ENCODE data around the gene FUT4. TPM values are rescaled to one million over a fixed set of nuclear protein-coding genes. Genes with fewer than 3 reads are reported as not detected.
A peak's percentile ranks its signal among the peaks of the same experiment; 100 is the strongest.

FUT4 gene, protein sequence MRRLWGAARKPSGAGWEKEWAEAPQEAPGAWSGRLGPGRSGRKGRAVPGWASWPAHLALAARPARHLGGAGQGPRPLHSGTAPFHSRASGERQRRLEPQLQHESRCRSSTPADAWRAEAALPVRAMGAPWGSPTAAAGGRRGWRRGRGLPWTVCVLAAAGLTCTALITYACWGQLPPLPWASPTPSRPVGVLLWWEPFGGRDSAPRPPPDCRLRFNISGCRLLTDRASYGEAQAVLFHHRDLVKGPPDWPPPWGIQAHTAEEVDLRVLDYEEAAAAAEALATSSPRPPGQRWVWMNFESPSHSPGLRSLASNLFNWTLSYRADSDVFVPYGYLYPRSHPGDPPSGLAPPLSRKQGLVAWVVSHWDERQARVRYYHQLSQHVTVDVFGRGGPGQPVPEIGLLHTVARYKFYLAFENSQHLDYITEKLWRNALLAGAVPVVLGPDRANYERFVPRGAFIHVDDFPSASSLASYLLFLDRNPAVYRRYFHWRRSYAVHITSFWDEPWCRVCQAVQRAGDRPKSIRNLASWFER
- total RNA-seq (12.1 and 13.9 TPM in 2 replicates), polyA plus RNA-seq (5.9 and 6.5 TPM in 2 replicates)

DNA sequence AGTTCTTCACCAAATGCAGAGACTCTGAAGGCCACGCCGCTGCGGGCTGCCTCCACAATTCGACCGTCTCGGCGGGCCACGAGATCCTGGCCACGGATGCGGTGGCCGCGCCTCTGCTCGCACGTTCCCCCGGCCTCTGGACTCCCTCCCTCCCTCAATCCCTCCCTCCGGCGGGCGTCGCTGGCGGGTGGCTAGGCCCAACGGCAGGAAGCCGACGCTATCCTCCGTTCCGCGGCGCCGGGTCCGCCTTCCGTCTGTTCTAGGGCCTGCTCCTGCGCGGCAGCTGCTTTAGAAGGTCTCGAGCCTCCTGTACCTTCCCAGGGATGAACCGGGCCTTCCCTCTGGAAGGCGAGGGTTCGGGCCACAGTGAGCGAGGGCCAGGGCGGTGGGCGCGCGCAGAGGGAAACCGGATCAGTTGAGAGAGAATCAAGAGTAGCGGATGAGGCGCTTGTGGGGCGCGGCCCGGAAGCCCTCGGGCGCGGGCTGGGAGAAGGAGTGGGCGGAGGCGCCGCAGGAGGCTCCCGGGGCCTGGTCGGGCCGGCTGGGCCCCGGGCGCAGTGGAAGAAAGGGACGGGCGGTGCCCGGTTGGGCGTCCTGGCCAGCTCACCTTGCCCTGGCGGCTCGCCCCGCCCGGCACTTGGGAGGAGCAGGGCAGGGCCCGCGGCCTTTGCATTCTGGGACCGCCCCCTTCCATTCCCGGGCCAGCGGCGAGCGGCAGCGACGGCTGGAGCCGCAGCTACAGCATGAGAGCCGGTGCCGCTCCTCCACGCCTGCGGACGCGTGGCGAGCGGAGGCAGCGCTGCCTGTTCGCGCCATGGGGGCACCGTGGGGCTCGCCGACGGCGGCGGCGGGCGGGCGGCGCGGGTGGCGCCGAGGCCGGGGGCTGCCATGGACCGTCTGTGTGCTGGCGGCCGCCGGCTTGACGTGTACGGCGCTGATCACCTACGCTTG lies at the start of gene FUT4:
TSS of gene FUT4 (plus strand) at position 227 of the 951 bp plus-strand sequence. CDS start at position 440, 213 bp downstream.
- H4K20me1 ChIP-seq (ENCODE audit: insufficient read depth, poor library complexity, severe bottlenecking): no peaks in the 10 kb centered on the region
- H2AFZ ChIP-seq: peak within 1 kb of the TSS; percentile 43
- no peaks in the 10 kb centered on the region for H3K9me3 ChIP-seq (ENCODE audit: low read depth)
- H3K27me3 ChIP-seq: no peaks in the 10 kb centered on the region
- no peaks in the 10 kb centered on the region for H3K9me2 ChIP-seq (replicated peaks; ENCODE audit: insufficient read depth)
- peaks cover 44% of the 10 kb centered on the region for H3K79me2 ChIP-seq
- H3K36me3 ChIP-seq (replicated peaks; ENCODE audit: insufficient read depth, low read depth): no peaks in the 10 kb centered on the region
- peak within 1 kb of the TSS; percentile 31 for H3K4me3 ChIP-seq
- peak within 1 kb of the TSS; percentile 97 for H3K27ac ChIP-seq
- H3K4me1 ChIP-seq (ENCODE audit: insufficient read depth): peaks cover 23% of the 10 kb centered on the region
- WGBS (ENCODE audit: low lambda C conversion rate, missing lambda C conversion rate): under 1% methylated on average over 67 of the region's 109 CpGs
- TF ChIP-seq, protein P1, sequence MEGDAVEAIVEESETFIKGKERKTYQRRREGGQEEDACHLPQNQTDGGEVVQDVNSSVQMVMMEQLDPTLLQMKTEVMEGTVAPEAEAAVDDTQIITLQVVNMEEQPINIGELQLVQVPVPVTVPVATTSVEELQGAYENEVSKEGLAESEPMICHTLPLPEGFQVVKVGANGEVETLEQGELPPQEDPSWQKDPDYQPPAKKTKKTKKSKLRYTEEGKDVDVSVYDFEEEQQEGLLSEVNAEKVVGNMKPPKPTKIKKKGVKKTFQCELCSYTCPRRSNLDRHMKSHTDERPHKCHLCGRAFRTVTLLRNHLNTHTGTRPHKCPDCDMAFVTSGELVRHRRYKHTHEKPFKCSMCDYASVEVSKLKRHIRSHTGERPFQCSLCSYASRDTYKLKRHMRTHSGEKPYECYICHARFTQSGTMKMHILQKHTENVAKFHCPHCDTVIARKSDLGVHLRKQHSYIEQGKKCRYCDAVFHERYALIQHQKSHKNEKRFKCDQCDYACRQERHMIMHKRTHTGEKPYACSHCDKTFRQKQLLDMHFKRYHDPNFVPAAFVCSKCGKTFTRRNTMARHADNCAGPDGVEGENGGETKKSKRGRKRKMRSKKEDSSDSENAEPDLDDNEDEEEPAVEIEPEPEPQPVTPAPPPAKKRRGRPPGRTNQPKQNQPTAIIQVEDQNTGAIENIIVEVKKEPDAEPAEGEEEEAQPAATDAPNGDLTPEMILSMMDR (IDR thresholded peaks at IDR 0.05; ENCODE audit: poor library complexity): peak; percentile 5
- TF ChIP-seq EZH2 (IDR thresholded peaks at IDR 0.05; ENCODE audit: borderline replicate concordance) (no peak), EZH2phosphoT487 (IDR thresholded peaks at IDR 0.05; ENCODE audit: low read depth, severe bottlenecking, unreplicated experiment) (no peak)
- peak; percentile 95 for DNase-seq (ENCODE audit: low spot score)
- peak within 1 kb of the TSS; percentile 74 for H3K4me2 ChIP-seq

DNA sequence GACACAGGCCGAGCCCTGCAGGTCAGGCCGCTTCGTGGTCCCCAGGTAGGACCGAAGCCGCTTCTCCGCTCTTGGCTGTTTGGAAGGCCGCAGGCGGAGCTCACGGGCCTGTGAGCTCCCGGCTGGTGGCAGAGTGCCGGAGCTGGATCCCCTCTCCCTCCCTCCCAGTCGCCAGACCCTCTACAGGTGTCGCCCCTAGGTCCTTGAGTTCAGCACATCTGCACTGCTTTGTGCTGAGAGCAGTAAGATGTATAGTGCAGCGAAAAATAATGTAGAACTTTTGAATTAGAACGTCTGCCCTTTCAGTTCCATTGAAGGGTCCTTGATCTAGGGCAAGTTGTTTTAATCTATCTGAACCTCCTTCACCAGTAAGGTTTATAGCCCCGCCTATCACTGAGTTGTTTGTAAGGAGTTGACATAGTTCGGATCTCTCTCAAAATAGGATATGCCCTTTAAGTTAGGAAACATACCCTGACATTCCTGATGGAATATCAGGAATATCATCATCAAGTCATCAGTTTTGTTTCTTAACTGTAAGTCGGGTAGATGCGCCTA lies 49.5 kb upstream of the FUT4 start:
- Histone ChIP-seq H3K4me1 (ENCODE audit: insufficient read depth) (peaks cover 8% of the 10 kb centered on the region), H2AFZ (peak overlapping the region; percentile 71), H3K27me3 (no peaks in the 10 kb centered on the region), H3K79me2 (peaks cover 33% of the 10 kb centered on the region), H4K20me1 (ENCODE audit: insufficient read depth, poor library complexity, severe bottlenecking) (no peaks in the 10 kb centered on the region), H3K9me3 (ENCODE audit: low read depth) (no peaks in the 10 kb centered on the region), H3K4me3 (peak overlapping the region; percentile 60), H3K36me3 (replicated peaks; ENCODE audit: insufficient read depth, low read depth) (no peaks in the 10 kb centered on the region), H3K4me2 (peak overlapping the region; percentile 77), H3K27ac (peak overlapping the region; percentile 73), H3K9me2 (replicated peaks; ENCODE audit: insufficient read depth) (no peaks in the 10 kb centered on the region)
- TF ChIP-seq EZH2 (IDR thresholded peaks at IDR 0.05; ENCODE audit: borderline replicate concordance): no peak
- no peak for TF ChIP-seq EZH2phosphoT487 (IDR thresholded peaks at IDR 0.05; ENCODE audit: low read depth, severe bottlenecking, unreplicated experiment)
- TF ChIP-seq, protein P1 (IDR thresholded peaks at IDR 0.05; ENCODE audit: poor library complexity): no peak
- WGBS (ENCODE audit: low lambda C conversion rate, missing lambda C conversion rate): 5% methylated on average over 19 of the region's 19 CpGs
- no peak for DNase-seq (ENCODE audit: low spot score)

DNA sequence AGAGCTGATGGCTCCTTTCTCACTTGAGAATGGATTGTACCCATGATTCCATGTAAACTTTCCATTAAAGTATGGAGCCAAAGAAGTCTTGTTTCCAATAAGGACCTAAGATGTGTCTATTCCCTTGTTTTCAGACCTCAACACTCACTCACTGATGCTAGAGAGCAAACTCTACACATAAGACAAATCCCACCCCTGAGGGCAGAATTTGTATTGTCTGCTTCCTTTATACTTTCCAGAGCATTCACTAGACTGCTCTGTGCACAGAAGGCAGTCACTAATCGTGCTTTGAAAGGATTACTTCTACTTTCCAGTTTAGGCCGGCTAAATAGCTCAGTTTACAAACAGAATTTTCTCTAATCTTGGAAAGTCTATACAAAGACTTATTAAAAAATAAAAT lies 43.5 kb upstream of the FUT4 start:
- H3K4me3 ChIP-seq: no peak overlapping the region
- 78% methylated on average over 2 of the region's 2 CpGs for WGBS (ENCODE audit: low lambda C conversion rate, missing lambda C conversion rate)

More for the DNA sequence above, 43.5 kb upstream of the FUT4 start:
- Histone ChIP-seq H3K4me1 (ENCODE audit: insufficient read depth) (peaks cover under 1% of the 10 kb centered on the region), H4K20me1 (ENCODE audit: insufficient read depth, poor library complexity, severe bottlenecking) (no peaks in the 10 kb centered on the region), H2AFZ (no peak overlapping the region), H3K27me3 (no peaks in the 10 kb centered on the region), H3K9me2 (replicated peaks; ENCODE audit: insufficient read depth) (no peaks in the 10 kb centered on the region), H3K79me2 (peaks cover 1% of the 10 kb centered on the region), H3K36me3 (replicated peaks; ENCODE audit: insufficient read depth, low read depth) (no peaks in the 10 kb centered on the region), H3K27ac (no peak overlapping the region), H3K9me3 (ENCODE audit: low read depth) (no peaks in the 10 kb centered on the region), H3K4me2 (no peak overlapping the region)
- TF ChIP-seq EZH2 (IDR thresholded peaks at IDR 0.05; ENCODE audit: borderline replicate concordance): no peak
- TF ChIP-seq EZH2phosphoT487 (IDR thresholded peaks at IDR 0.05; ENCODE audit: low read depth, severe bottlenecking, unreplicated experiment): no peak
- TF ChIP-seq, protein P1 (IDR thresholded peaks at IDR 0.05; ENCODE audit: poor library complexity): no peak
- no peak for DNase-seq (ENCODE audit: low spot score)
